Measurements from ENCODE around the gene NSUN2.
"Not testable (repeated sequence)": the region's sequence is repeated elsewhere in the genome, so short reads cannot be mapped to it uniquely, and the experiment has no call there.

NSUN2 gene

DNA sequence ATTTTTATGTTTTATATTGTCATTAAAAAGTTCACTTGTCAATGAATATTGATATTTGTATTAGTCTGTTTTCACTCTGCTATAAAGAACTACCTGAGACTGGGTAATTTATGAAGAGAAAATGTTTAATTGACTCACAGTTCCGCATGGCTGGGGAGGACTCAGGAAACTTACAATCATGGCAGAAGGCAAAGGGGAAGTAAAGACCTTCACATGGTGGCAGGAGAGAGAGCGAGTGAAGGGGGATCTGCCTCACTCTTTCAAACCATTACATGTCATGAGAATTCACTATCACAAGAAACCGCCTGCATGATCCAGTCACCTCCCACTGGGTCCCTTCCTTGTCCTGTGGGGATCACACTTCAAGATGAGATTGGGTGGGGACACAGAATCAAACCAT is 27.8 kb upstream of the NSUN2 start:
- in situ Hi-C loops (cut with MboI; ENCODE audit: low sequenced_read_pairs): no loop called here
- H3K9me3 ChIP-seq: peaks cover 3% of the 10 kb centered on the region; the same call in 1 of the 2 replicates
- no peaks in the 10 kb centered on the region for H3K4me1 ChIP-seq
- peaks cover 13% of the 10 kb centered on the region for H3K36me3 ChIP-seq (replicated peaks)
- H3K4me3 ChIP-seq: no peak overlapping the region
- DNase-seq (ENCODE audit: low spot score in 2 of 2): no peak
- H3K27me3 ChIP-seq (ENCODE audit: low read depth): no peaks in the 10 kb centered on the region

DNA sequence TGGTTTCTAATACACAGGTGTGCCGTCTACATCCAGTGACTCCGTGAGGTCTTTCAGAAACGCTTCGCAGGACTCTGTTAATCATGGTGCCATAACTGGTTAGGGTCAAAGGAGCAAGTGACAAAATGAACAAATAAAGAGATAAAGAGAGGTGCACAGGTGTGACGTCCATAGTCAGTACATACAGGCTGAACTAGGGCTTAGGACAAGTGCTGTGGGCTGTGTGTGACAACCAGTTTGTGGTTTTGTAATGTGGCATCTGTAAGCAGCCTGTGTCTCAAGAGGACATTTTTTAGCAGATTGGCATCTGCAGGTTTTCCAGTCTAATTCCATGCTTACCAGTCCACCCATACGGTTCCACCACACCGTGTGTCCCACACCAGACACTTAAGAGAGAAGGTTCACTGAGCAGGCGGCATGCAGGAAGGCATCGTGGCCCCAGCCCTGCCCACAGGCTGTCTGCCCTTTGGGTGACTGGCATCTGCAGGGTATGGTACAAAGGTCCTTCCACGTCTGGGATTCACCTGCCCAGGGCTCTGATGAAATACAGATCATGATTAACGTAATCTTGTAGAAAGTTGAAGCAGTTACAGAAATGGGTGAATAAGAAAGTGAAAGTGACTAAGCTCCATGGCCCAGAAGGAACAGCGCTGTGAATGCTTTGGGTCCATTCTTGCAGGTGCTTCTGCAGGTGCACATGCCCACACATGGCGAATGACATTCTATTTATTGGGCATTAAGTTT is 27.3 kb upstream of the NSUN2 start:
- Histone ChIP-seq H3K4me3 (no peak overlapping the region), H3K27me3 (ENCODE audit: low read depth) (no peaks in the 10 kb centered on the region), H3K4me1 (no peaks in the 10 kb centered on the region), H3K9me3 (peaks cover 3% of the 10 kb centered on the region; the same call in 1 of the 2 replicates), H3K36me3 (replicated peaks) (peaks cover 16% of the 10 kb centered on the region)
- DNase-seq (ENCODE audit: low spot score in 2 of 2): no peak
- in situ Hi-C loops (cut with MboI; ENCODE audit: low sequenced_read_pairs): no loop called here

DNA sequence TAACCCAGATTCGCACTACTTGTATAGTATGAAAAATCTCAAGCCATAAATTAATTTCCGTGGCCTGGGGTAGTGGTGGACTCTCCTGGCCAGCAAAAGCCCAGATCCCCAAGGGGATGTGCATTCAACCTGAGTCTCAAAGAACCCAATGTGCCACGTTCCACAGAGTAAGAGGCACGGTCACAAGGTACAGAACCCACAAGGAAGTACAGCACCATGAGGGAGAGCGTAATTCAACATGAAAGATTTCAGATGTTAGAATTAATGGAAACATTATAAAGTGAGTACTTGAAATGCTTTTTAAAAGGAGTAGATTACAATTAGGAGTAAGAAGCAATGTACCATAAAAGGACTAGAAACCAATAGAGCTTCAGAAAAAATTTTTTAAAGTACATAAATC is 23.8 kb upstream of the NSUN2 start:
- DNase-seq (ENCODE audit: low spot score in 2 of 2): no peak
- Histone ChIP-seq H3K9me3 (peaks cover 3% of the 10 kb centered on the region; the same call in 1 of the 2 replicates), H3K4me1 (no peaks in the 10 kb centered on the region), H3K36me3 (replicated peaks) (peaks cover 22% of the 10 kb centered on the region), H3K27me3 (ENCODE audit: low read depth) (no peaks in the 10 kb centered on the region), H3K4me3 (no peak overlapping the region)
- in situ Hi-C loops (cut with MboI; ENCODE audit: low sequenced_read_pairs): no loop called here

DNA sequence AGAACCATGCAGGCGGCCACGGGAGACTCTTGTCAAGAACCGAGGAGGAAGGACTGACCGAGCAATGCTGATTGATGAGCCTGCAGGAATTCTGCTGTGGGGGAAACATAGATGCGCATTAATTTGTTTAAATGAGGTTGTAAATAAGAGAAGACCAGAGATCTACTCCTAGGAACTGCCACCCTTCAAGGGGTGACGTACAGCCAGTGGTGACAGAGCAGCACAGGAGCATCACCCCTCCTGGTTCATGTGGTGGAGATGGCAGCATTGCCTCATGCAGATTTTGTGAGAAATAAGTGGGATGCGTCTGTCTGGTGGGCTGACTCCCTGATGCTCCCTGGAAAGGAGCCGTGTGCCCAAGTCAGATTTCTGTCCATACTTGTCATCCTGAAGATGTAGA is 22.6 kb upstream of the NSUN2 start:
- in situ Hi-C loops (cut with MboI; ENCODE audit: low sequenced_read_pairs): no loop called here

DNA sequence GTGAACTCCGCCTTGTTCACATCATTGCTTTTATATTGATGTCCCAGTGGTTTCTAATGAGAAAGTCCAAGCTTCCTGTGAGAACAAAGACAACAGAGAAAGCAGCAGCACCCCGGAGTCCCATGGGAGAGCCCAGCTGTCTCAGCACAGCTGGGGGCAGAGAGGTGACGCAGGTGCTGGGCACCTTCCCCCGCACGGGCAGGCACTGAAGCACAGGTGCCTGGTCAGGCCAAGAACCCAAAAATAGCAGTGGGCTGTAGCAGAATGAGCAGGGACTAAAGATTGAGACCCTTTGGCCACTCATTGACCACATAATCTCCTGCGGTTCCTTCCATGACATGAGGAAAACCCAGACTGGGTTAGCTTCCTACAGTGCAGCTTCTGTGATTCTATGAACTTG is 19.2 kb upstream of the NSUN2 start:
- Histone ChIP-seq H3K4me1 (no peaks in the 10 kb centered on the region), H3K9me3 (peaks cover 6% of the 10 kb centered on the region; the same call in 1 of the 2 replicates), H3K4me3 (no peak overlapping the region), H3K36me3 (replicated peaks) (peaks cover 22% of the 10 kb centered on the region), H3K27me3 (ENCODE audit: low read depth) (no peaks in the 10 kb centered on the region)
- in situ Hi-C loops (cut with MboI; ENCODE audit: low sequenced_read_pairs): no loop called here
- no peak for DNase-seq (ENCODE audit: low spot score in 2 of 2)

More for the DNA sequence above, 22.6 kb upstream of the NSUN2 start:
- peaks cover 3% of the 10 kb centered on the region; the same call in 1 of the 2 replicates for H3K9me3 ChIP-seq
- no peak overlapping the region for H3K4me3 ChIP-seq
- H3K36me3 ChIP-seq (replicated peaks): peaks cover 22% of the 10 kb centered on the region
- H3K27me3 ChIP-seq (ENCODE audit: low read depth): no peaks in the 10 kb centered on the region
- DNase-seq (ENCODE audit: low spot score in 2 of 2): no peak
- H3K4me1 ChIP-seq: no peaks in the 10 kb centered on the region

DNA sequence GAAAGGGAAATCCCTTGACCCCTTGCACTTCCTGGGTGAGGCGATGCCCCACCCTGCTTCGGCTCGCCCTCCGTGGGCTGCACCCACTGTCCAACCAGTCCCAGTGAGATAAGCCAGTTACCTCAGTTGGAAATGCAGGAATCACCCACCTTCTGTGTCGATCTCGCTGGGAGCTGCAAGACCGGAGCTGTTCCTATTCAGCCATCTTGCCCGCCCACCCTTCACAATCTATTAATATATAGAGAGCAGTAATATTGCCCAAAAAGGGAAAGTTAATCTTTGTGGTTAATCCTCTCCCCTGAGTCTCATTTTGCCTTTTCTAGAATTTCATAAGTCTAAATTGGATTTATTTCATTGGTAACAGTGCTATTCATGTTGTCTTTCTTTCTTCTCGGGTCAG is 16.8 kb upstream of the NSUN2 start:
- DNase-seq (ENCODE audit: low spot score in 2 of 2): no peak
- H3K4me3 ChIP-seq: no peak overlapping the region
- H3K36me3 ChIP-seq (replicated peaks): peaks cover 6% of the 10 kb centered on the region
- H3K4me1 ChIP-seq: no peaks in the 10 kb centered on the region
- in situ Hi-C loops (cut with MboI; ENCODE audit: low sequenced_read_pairs): no loop called here
- peaks cover 4% of the 10 kb centered on the region; the same call in 1 of the 2 replicates for H3K9me3 ChIP-seq
- H3K27me3 ChIP-seq (ENCODE audit: low read depth): no peaks in the 10 kb centered on the region

DNA sequence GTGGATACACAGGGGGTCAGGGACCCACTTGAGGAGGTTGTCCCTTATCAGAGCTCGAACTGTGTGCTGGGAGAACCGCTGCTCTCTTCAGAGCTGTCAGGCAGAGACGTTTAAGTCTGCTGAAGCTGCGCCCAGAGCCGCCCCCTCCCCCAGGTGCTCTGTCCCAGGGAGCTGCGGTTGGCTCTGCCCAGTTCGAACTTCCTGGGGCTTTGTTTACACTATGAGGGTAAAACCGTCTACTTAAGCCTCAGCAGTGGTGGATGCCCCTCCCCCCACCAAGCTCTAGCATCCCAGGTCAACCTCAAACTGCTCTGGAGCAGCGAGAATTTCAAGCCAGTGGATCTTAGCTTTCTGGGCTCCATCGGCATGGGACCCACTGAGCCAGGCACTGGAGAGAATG is 16.3 kb upstream of the NSUN2 start:
- H3K36me3 ChIP-seq (replicated peaks): peaks cover 6% of the 10 kb centered on the region
- in situ Hi-C loops (cut with MboI; ENCODE audit: low sequenced_read_pairs): no loop called here
- H3K27me3 ChIP-seq (ENCODE audit: low read depth): no peaks in the 10 kb centered on the region
- H3K9me3 ChIP-seq: peaks cover 4% of the 10 kb centered on the region; the same call in 1 of the 2 replicates
- no peaks in the 10 kb centered on the region for H3K4me1 ChIP-seq
- H3K4me3 ChIP-seq: no peak overlapping the region
- DNase-seq (ENCODE audit: low spot score in 2 of 2): no peak

DNA sequence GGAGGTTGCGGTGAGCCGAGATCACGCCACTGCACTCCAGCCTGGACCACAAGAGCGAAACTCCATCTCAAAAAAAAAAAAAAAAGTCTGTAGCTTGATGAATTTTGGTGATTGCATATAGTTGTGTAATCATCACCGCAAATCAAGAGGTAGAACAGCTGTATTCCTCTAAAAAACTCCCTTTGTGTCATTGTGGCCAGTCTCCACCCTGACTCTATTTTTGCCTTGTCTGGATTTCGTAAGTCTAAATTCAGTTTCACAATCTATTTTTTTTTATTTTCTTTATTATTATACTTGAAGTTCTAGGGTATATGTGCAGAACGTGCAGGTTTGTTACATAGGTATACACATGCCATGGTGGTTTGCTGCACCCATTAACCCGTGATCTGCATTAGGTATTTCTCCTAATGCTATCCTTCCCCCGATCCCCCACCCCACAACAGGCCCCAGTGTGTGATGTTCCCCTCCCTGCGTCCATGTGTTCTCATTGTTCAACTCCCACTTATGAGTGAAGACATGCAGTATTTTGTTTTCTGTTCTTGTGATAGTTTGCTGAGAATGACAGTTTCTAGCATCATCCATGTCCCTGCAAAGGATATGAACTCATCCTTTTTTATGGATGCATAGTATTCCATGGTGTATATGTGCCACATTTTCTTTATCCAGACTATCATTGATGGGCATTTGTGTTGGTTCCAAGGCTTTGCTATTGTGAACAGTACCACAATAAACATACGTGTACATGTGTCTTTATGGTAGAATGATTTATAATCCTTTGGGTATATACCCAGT is 12.9 kb upstream of the NSUN2 start:
- H3K27me3 ChIP-seq (ENCODE audit: low read depth); H3K4me1 ChIP-seq; in situ Hi-C loops (cut with MboI; ENCODE audit: low sequenced_read_pairs); DNase-seq (ENCODE audit: low spot score in 2 of 2); H3K36me3 ChIP-seq (replicated peaks); H3K9me3 ChIP-seq; H3K4me3 ChIP-seq: not testable (repeated sequence)

DNA sequence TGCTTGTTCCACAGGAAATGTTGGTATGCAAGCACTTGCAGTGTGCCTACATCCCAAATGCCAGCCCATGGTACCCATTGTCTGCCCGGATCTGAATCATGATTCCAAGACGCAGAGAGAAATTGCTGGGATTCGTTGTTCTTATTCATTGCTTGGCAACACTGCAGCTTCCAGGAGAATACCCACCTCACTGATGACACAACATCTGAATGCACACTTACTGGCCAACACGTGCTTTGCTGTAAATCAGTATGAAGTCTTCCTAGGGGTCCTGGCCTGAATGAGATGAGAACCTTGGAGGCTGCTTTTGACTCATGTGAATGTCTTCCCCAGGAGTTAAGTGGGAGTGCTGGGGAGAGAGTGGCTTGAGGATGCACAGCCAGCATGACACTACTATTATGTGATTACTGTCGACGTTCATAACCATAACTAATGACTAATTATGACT is 12.0 kb upstream of the NSUN2 start:
- no peak overlapping the region for H3K4me3 ChIP-seq
- H3K36me3 ChIP-seq (replicated peaks): no peaks in the 10 kb centered on the region
- no peak for DNase-seq (ENCODE audit: low spot score in 2 of 2)
- H3K27me3 ChIP-seq (ENCODE audit: low read depth): no peaks in the 10 kb centered on the region
- peaks cover 2% of the 10 kb centered on the region; the same call in 1 of the 2 replicates for H3K9me3 ChIP-seq
- in situ Hi-C loops (cut with MboI; ENCODE audit: low sequenced_read_pairs): no loop called here
- H3K4me1 ChIP-seq: no peaks in the 10 kb centered on the region

DNA sequence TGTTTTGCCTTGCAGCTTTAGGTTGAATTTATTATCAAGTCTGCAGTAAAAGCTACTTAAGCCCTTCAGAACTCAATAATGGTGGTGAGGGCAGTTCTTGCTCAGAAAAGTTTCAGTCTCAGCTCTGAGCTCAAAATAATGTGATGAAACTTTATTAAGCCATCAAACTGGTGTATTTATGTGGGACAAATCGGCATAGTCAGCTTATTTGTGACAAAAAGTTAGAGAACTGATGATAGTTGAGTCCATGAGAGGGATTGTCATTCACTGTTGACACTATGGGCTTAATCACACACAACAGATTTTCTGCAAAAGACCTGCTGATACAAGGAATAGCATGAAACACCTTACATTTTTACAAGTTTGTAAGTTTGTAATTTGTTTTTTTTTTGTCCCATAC is 9.8 kb upstream of the NSUN2 start:
- H3K36me3 ChIP-seq (replicated peaks): no peaks in the 10 kb centered on the region
- DNase-seq (ENCODE audit: low spot score in 2 of 2): no peak
- H3K9me3 ChIP-seq: no peaks in the 10 kb centered on the region
- in situ Hi-C loops (cut with MboI; ENCODE audit: low sequenced_read_pairs): no loop called here
- no peaks in the 10 kb centered on the region for H3K4me1 ChIP-seq
- no peak overlapping the region for H3K4me3 ChIP-seq
- H3K27me3 ChIP-seq (ENCODE audit: low read depth): no peaks in the 10 kb centered on the region

DNA sequence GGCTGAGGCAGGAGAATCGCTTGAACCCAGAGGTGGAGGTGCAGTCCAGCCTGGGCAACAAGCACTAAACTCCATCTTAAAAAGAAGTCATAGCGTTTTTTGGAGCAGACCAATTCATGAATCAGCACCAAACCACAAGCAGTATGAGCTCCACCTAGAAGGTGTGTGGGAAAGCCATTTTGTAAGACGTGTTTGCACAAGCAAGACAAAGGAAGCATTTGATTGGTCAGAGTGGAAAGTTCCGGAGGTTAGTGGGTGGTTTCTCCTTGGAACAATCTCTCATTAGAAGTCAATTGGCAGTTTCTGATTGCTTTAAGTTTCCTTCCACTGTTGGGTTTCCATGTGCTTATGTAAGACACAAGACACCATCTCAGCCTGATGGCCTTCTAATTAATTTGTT is 5.4 kb upstream of the NSUN2 start:
- no peaks in the 10 kb centered on the region for H3K36me3 ChIP-seq (replicated peaks)
- peaks cover 6% of the 10 kb centered on the region for H3K4me1 ChIP-seq
- DNase-seq (ENCODE audit: low spot score in 2 of 2): no peak
- no peaks in the 10 kb centered on the region for H3K27me3 ChIP-seq (ENCODE audit: low read depth)
- in situ Hi-C loops (cut with MboI; ENCODE audit: low sequenced_read_pairs): no loop called here
- no peaks in the 10 kb centered on the region for H3K9me3 ChIP-seq
- no peak overlapping the region for H3K4me3 ChIP-seq

DNA sequence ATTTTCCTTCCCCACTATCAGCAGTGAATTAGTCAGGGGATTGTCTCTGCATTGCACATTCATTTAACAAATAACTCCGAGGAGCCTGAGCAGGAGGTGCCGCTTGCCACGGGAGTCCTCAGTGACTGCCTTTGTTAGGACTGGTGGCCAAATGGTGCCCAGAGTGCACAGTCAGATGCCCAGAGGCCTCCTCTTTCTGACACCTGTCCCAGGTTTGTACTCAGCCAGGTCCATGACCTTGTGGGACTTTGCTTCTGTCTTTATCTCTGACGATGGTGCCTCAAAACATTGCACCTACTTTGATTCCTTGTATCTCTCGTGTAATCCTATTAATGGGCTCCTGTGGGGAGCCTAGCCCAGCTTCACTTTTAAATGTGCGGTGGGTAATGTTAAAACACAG is 4.7 kb upstream of the NSUN2 start:
- Histone ChIP-seq H3K27me3 (ENCODE audit: low read depth) (no peaks in the 10 kb centered on the region), H3K4me1 (peaks cover 6% of the 10 kb centered on the region), H3K4me3 (no peak overlapping the region), H3K9me3 (no peaks in the 10 kb centered on the region), H3K36me3 (replicated peaks) (peaks cover 2% of the 10 kb centered on the region; the same call in 1 of the 2 replicates)
- no peak for DNase-seq (ENCODE audit: low spot score in 2 of 2)
- in situ Hi-C loops (cut with MboI; ENCODE audit: low sequenced_read_pairs): no loop called here

DNA sequence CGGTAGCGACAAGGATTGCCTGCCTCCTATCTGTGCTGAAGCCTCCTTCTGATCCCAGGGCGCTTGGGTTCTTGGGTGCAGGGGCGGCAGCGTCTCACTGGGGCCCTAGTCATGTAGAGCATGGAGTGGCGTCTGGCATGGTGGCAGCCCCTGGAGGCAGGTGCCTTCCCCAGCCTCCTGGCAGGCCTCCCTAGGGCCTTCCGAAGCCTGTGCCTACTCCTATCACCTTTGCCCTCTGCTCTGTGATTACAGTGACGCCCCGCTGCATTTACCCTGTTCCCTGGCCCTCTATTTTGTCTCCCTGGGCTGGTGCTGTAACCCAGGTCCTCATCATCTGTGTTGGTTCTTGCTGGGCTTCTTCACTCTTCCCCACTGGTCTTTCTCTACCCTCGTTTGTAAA is 4.2 kb upstream of the NSUN2 start:
- Histone ChIP-seq H3K4me3 (no peak overlapping the region), H3K9me3 (no peaks in the 10 kb centered on the region), H3K27me3 (ENCODE audit: low read depth) (no peaks in the 10 kb centered on the region), H3K4me1 (peaks cover 6% of the 10 kb centered on the region), H3K36me3 (replicated peaks) (peaks cover 8% of the 10 kb centered on the region)
- DNase-seq (ENCODE audit: low spot score in 2 of 2): no peak
- in situ Hi-C loops (cut with MboI; ENCODE audit: low sequenced_read_pairs): no loop called here

DNA sequence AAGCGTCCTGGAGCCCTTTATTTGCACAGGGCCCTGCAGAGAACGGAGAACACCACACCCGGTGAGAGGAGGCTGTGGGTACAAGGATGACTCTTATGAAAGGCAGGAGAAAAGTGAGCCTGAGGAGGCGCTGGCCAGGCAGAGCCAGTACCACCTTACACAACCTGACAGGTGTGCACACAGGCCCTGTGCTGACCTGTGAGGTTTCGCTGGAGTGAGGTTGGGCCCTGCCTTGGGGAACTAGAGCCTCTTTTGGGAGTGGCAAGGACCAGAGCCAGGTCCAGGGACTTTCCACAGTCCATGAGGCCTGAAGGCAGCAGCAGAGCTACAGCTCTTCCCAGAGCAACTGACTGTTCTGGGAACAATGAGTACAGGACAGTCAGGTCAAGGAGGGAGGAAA is 3.4 kb upstream of the NSUN2 start:
- DNase-seq (ENCODE audit: low spot score in 2 of 2): no peak
- peaks cover 15% of the 10 kb centered on the region for H3K36me3 ChIP-seq (replicated peaks)
- in situ Hi-C loops (cut with MboI; ENCODE audit: low sequenced_read_pairs): no loop called here

More for the DNA sequence above, 3.4 kb upstream of the NSUN2 start:
- no peaks in the 10 kb centered on the region for H3K9me3 ChIP-seq
- peaks cover 6% of the 10 kb centered on the region for H3K4me1 ChIP-seq
- H3K27me3 ChIP-seq (ENCODE audit: low read depth): no peaks in the 10 kb centered on the region
- H3K4me3 ChIP-seq: no peak overlapping the region
